ENCODE results near the gene SMG1. TPM values are rescaled to one million over a fixed set of nuclear protein-coding genes. Genes with fewer than 3 reads are reported as not detected.

The SMG1 gene
- total and polyA plus RNA-seq, 2 donors (not counting 1 experiment from before 2014, with no cell fraction given): 30.1 to 101 TPM

- Histone ChIP-seq H3K4me2 (ENCODE audit: extremely low read depth, insufficient read depth, low read length) (peak overlapping the region; percentile 82), H3K36me3 (ENCODE audit: control insufficient read depth, insufficient read depth, low read length) (no peaks in the 10 kb centered on the region), H2AFZ (ENCODE audit: low read length) (no peak overlapping the region), H3K4me3 (replicated peaks in 1 of 4; ENCODE audit: control extremely low read depth in 1 of 4, insufficient read depth in 1 of 4, low read depth in 3 of 4, low read length in 4 of 4) (peak overlapping the region; percentile 75 to 91 (median 84)), H3K4me1 (ENCODE audit: control insufficient read depth, extremely low read depth, insufficient read depth, low read length) (peaks cover 2% of the 10 kb centered on the region), H3K27me3 (ENCODE audit: control insufficient read depth, insufficient read depth, low read length) (no peaks in the 10 kb centered on the region), H3K9ac (ENCODE audit: insufficient read depth, low read length) (no peak overlapping the region), H3K79me2 (ENCODE audit: control insufficient read depth, insufficient read depth, low read length) (peaks cover 58% of the 10 kb centered on the region), H3K9me3 (ENCODE audit: control insufficient read depth, insufficient read depth, low read depth, low read length) (no peaks in the 10 kb centered on the region), H3K27ac (ENCODE audit: insufficient read depth, low read length) (no peak overlapping the region), H4K20me1 (ENCODE audit: control insufficient read depth, extremely low read depth, insufficient read depth, low read length) (no peaks in the 10 kb centered on the region)
- no peak for TF ChIP-seq CTCF (conservative IDR thresholded peaks at IDR 0.05 in 1 of 2, IDR thresholded peaks at IDR 0.05 in 1 of 2; ENCODE audit: low read depth in 1 of 2, low read length in 2 of 2)
- TF ChIP-seq EZH2 (IDR thresholded peaks at IDR 0.05; ENCODE audit: low read length, missing control alignments): no peak
- no peak for DNase-seq (ENCODE audit: low read depth in 2 of 2)
Observed at GRCh38 chr16:18799500-18799899, 126.7 kb downstream of the SMG1 start.

GRCh38 chr16:18797746-18798145, 128.5 kb downstream of the SMG1 start:
- Histone ChIP-seq H3K36me3 (ENCODE audit: control insufficient read depth, insufficient read depth, low read length) (peaks cover 6% of the 10 kb centered on the region), H3K9me3 (ENCODE audit: control insufficient read depth, insufficient read depth, low read depth, low read length) (no peaks in the 10 kb centered on the region), H2AFZ (ENCODE audit: low read length) (no peak overlapping the region), H3K4me3 (replicated peaks in 1 of 4; ENCODE audit: control extremely low read depth in 1 of 4, insufficient read depth in 1 of 4, low read depth in 3 of 4, low read length in 4 of 4) (no peak overlapping the region), H3K27me3 (ENCODE audit: control insufficient read depth, insufficient read depth, low read length) (no peaks in the 10 kb centered on the region), H3K4me2 (ENCODE audit: extremely low read depth, insufficient read depth, low read length) (no peak overlapping the region), H4K20me1 (ENCODE audit: control insufficient read depth, extremely low read depth, insufficient read depth, low read length) (no peaks in the 10 kb centered on the region), H3K79me2 (ENCODE audit: control insufficient read depth, insufficient read depth, low read length) (peaks cover 62% of the 10 kb centered on the region), H3K27ac (ENCODE audit: insufficient read depth, low read length) (no peak overlapping the region), H3K4me1 (ENCODE audit: control insufficient read depth, extremely low read depth, insufficient read depth, low read length) (peaks cover 2% of the 10 kb centered on the region), H3K9ac (ENCODE audit: insufficient read depth, low read length) (no peak overlapping the region)
- TF ChIP-seq EZH2 (IDR thresholded peaks at IDR 0.05; ENCODE audit: low read length, missing control alignments) (no peak), CTCF (conservative IDR thresholded peaks at IDR 0.05 in 1 of 2, IDR thresholded peaks at IDR 0.05 in 1 of 2; ENCODE audit: low read depth in 1 of 2, low read length in 2 of 2) (no peak)
- DNase-seq (ENCODE audit: low read depth in 2 of 2): no peak

- H3K27me3 ChIP-seq (ENCODE audit: control insufficient read depth, insufficient read depth, low read length): no peaks in the 10 kb centered on the region
- peaks cover 2% of the 10 kb centered on the region for H3K4me1 ChIP-seq (ENCODE audit: control insufficient read depth, extremely low read depth, insufficient read depth, low read length)
- no peak overlapping the region for H2AFZ ChIP-seq (ENCODE audit: low read length)
- no peak for TF ChIP-seq EZH2 (IDR thresholded peaks at IDR 0.05; ENCODE audit: low read length, missing control alignments)
- no peak for TF ChIP-seq CTCF (conservative IDR thresholded peaks at IDR 0.05 in 1 of 2, IDR thresholded peaks at IDR 0.05 in 1 of 2; ENCODE audit: low read depth in 1 of 2, low read length in 2 of 2)
- no peaks in the 10 kb centered on the region for H3K9me3 ChIP-seq (ENCODE audit: control insufficient read depth, insufficient read depth, low read depth, low read length)
- no peak overlapping the region for H3K4me2 ChIP-seq (ENCODE audit: extremely low read depth, insufficient read depth, low read length)
- no peak for DNase-seq (ENCODE audit: low read depth in 2 of 2)
- H3K27ac ChIP-seq (ENCODE audit: insufficient read depth, low read length): no peak overlapping the region
- H3K9ac ChIP-seq (ENCODE audit: insufficient read depth, low read length): no peak overlapping the region
- no peaks in the 10 kb centered on the region for H4K20me1 ChIP-seq (ENCODE audit: control insufficient read depth, extremely low read depth, insufficient read depth, low read length)
- H3K4me3 ChIP-seq (replicated peaks in 1 of 4; ENCODE audit: control extremely low read depth in 1 of 4, insufficient read depth in 1 of 4, low read depth in 3 of 4, low read length in 4 of 4): no peak overlapping the region
- peaks cover 63% of the 10 kb centered on the region for H3K79me2 ChIP-seq (ENCODE audit: control insufficient read depth, insufficient read depth, low read length)
- peaks cover 10% of the 10 kb centered on the region for H3K36me3 ChIP-seq (ENCODE audit: control insufficient read depth, insufficient read depth, low read length)
Observed at GRCh38 chr16:18796377-18796776, 129.8 kb downstream of the SMG1 start.
